HG02642 (cell line): ENCODE measurements around the gene SLC43A1.

Experiments used
- ATAC-seq: cut with Tn5 transposase; IDR thresholded peaks from one replicate; pipeline ENCODE4 v1.9.1; 2021; ENCODE audit warnings: mild to moderate bottlenecking; ENCODE audit not compliant: unreplicated experiment, poor library complexity

SLC43A1 gene

GRCh38 chr11:57481915-57482781, 33.4 kb downstream of the SLC43A1 start:
- no peak for ATAC-seq

DNA sequence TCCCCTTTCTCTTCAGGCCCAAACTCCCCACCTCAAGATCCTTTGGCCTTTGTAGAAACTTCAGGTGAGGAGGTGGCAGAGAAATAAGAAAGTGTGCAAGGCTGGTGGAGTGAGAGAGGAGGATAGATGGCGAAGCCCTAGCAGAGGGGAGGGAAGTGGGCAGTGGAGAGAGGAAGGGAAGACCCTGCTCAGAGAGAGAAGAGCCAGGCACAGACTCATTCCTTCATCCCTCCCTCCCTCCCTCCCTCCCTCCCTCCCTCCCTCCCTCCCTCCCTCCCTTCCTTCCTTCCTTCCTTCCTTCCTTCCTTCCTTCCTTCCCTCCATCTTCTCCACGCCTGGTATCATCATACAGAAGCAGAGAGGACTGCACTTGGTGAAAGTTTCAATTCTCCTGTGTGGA, 34.2 kb downstream of the SLC43A1 start:
- ATAC-seq: no peak

- ATAC-seq: peak; percentile 38
Measured at GRCh38 chr11:57480409-57481137, 34.9 kb downstream of the SLC43A1 start.

- no peak for ATAC-seq
Measured at GRCh38 chr11:57479911-57480310, 35.6 kb downstream of the SLC43A1 start.

DNA sequence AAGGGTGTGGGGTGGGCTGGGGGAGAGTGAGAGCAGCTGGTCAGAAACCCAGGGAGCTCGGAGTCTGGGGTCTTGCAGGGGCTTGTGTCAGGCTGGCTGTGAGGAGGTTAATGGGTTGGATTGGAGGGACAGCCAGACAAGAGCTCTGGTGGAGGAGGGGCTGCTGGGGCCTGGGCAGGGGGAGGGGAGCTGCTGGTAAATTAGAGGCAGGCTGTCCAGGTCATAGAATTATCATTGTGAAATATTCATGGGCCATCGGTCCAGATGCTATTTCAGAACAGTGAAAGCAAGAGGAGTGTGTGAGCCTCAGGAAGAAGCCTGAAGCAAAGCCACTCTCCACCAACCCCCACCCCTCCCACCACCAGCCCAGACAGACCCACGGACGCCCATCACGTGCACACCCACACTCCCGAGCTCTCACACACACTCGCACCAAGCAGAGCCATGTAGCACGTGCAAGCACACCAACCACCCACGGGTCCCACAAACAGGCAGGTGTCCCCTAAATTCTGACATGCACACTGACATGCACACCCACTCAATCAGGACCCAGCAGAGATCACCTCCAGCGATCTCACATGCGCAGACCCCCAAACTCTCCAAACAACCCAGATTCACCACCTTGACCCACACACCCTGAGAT, 36.4 kb downstream of the SLC43A1 start:
- ATAC-seq: no peak

- ATAC-seq: no peak
Measured at GRCh38 chr11:57477507-57478189, 37.9 kb downstream of the SLC43A1 start.

DNA sequence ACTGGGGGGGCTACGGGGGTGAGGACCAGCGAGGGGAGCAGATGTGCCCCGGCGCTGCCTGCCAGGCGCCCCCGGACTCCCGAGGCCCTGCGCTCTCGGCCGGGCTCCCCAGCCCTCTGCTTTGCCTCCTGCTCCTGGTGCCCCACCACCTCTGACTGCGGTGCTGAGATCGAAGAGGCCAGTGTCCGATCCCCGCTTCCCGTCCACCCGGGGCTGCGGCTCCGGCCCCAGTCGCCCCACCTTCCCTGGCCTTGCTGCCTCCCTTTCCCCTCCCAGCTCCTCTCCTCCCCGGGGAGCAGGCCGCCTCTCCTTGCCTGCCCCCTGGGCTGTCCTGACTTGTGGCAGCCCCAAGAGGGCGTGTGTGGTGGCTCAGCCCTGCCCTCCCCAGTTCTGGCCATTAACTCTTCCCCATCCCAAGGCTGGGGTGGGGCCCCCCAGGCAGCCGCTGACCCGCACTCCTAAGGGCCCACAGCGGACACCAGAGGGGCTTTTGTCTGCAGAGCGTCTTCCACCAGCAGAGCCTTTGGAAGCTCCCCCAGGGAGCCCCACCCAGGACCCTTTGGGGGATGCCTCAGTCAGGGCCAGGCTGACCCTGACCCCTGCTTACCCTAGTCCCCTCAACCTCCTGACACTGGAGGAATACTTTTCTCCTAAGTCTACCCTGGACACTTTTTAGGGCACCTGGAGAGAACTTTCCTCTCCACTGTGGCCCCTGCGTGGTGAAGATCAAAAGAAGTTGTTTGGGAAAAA, 38.6 kb downstream of the SLC43A1 start:
- ATAC-seq: peak; percentile 59

- peak; percentile 35 for ATAC-seq
Measured at GRCh38 chr11:57476047-57476756, 39.3 kb downstream of the SLC43A1 start.

DNA sequence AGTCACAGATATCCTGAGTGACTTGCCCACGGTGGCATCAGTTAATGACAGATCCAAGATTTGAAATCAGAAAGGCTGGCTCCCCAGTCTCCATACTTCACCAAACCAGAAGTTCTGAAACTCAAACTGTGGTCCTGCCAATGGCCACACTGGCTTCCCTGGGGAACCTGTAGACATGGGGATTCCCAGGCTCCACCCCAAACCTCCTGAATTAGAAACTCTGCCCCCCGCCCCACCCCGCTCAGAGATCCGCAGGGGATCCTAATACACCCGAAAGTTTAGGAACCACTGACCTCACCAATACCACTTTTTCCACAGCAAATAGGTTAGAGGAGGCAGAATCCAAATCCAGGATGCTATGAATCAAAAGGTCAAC, 39.8 kb downstream of the SLC43A1 start:
- ATAC-seq: peak; percentile 27

GRCh38 chr11:57475191-57475590, 40.3 kb downstream of the SLC43A1 start:
- ATAC-seq: no peak

- no peak for ATAC-seq
Measured at GRCh38 chr11:57474803-57475115, 40.7 kb downstream of the SLC43A1 start.

- ATAC-seq: peak; percentile 39
Measured at GRCh38 chr11:57474017-57474802, 41.3 kb downstream of the SLC43A1 start.

DNA sequence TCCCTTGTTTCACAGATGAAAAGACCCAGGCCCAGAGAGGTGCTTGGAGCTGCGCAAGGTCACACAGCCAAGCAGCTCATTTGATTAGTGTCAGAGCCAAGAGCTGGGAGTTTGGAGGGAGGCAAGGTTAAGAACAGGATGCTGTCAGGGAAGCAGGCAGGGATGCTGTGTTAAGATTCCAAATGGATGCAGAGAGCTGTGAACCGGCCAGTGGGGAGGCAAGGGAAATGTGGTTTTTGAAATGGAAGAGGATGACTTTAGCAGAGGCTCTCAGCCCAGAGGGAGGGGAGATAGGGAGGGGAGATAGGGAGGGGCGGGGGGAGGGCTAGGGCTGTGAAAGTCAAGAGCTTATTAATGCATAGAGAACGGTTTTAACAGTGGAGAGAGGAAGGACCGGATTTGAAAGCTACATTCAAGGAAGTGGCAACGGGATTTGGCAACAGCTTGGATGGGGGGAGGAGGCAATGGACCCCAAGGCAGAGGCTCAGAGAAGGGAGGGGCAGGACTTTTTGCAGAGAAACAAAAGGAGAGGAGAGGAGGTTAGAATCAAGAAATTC, 42.1 kb downstream of the SLC43A1 start:
- no peak for ATAC-seq

DNA sequence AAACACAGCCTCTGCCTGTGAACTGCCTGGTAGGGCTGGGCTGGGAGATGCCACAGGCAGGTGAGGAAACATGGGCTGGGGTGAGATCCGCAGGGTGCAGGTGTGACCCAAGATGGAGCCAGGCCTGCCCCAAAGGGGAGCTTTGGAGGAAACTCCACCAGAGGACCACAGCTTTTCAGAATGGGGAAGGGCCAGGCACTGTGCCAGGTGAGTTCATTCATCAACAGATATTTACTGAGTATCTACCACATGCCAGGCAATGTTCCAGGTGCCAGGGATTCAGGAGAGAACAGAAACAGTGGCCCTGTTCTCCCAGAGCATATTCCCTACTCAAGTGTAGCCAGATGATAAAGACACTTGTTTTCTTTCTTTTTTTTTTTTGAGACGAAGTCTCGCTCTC, 44.0 kb downstream of the SLC43A1 start:
- no peak for ATAC-seq

DNA sequence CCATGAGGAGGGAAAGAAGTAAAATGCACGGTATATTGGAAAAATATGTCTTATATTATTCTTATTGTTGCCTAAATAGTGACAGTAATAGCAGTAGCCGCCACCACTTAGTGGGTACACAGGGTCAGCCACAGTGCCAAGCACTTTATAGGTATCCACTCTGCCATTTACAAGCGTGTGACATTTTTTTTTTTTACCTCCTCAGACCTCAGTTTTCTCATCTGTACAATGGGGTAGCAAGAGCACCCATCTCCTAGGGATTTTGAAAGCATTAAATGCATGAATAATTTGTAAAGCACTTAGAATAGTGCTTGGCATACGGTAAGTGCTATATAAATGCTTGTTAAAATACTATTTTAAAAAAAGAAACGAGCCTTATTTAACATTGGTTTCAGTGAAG, 46.2 kb downstream of the SLC43A1 start:
- no peak for ATAC-seq

- ATAC-seq: no peak
Measured at GRCh38 chr11:57468276-57468675, 47.2 kb downstream of the SLC43A1 start.

- no peak for ATAC-seq
Measured at GRCh38 chr11:57467508-57468157, 47.9 kb downstream of the SLC43A1 start.

DNA sequence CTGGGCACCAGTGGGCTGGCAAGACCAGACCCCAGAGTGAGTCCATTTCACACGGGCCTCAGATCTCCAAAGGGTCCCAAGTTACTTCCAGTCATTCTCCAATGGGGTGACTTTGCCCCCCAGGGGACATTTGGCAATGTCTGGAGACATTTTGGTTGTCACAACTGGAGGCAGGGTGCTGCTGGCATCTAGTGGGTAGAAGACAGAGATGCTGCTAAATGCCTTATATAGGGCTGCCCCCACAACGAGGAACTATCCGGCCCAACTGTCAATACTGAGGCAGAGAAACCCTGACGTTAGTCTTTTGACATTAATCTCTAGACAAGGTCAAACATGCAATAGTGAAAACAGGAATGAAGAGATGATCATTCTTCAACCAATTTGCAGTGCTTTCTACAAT, 48.8 kb downstream of the SLC43A1 start:
- ATAC-seq: no peak
